Brain microvascular endothelial cell (primary cell): ENCODE results near the gene PIAS1.

Experiments
- DNase-seq: peaks from one replicate; pipeline ENCODE4 v3.0.0-alpha.2; 2020
- H3K27ac ChIP-seq: fragments of 250-450 bp; sonication (Bioruptor Pico); 2 replicates; pipeline ENCODE4 v1.5.1; 2020; ENCODE audit warnings: mild to moderate bottlenecking, moderate library complexity
- H3K27me3 ChIP-seq: fragments of 250-450 bp; sonication (Bioruptor Pico); replicated peaks from 2 replicates; pipeline ENCODE4 v1.5.1; 2020; ENCODE audit warnings: mild to moderate bottlenecking
- H3K36me3 ChIP-seq: fragments of 250-450 bp; sonication (Bioruptor Pico); replicated peaks from 2 replicates; pipeline ENCODE4 v1.5.1; 2020; ENCODE audit warnings: mild to moderate bottlenecking
- H3K4me3 ChIP-seq: 2 replicates; pipeline ENCODE4 v1.5.1; 2011; ENCODE audit warnings: low read depth, mild to moderate bottlenecking, control low read depth, low read length, moderate library complexity
- CTCF ChIP-seq: IDR thresholded peaks from 2 replicates; pipeline ENCODE4 v1.5.1; 2011; ENCODE audit warnings: low read depth, mild to moderate bottlenecking, moderate library complexity, low read length, control low read depth, inconsistent platforms; ENCODE audit errors: missing control alignments
- in situ Hi-C: cut with HindIII; loops from 2 replicates; pipeline ENCODE4 v1.10.0; 2017; ENCODE audit warnings: low sequenced_read_pairs, low pct_ligation_motif_present

PIAS1 gene

GRCh38 chr15:68100194-68100593, 46.1 kb downstream of the PIAS1 start:
- H3K4me3 ChIP-seq, result no peak overlapping the region
- in situ Hi-C loops, result no loop called here
- H3K27me3 ChIP-seq, result no peaks in the 10 kb centered on the region
- TF ChIP-seq CTCF, result no peak
- no peaks in the 10 kb centered on the region for H3K36me3 ChIP-seq
- no peak for DNase-seq
- no peak overlapping the region for H3K27ac ChIP-seq

GRCh38 chr15:68103603-68104002, 49.5 kb downstream of the PIAS1 start:
- in situ Hi-C loops, result no loop called here
- no peak for DNase-seq
- Histone ChIP-seq H3K27ac (no peak overlapping the region), H3K27me3 (no peaks in the 10 kb centered on the region), H3K36me3 (no peaks in the 10 kb centered on the region), H3K4me3 (no peak overlapping the region)
- TF ChIP-seq CTCF, result no peak

GRCh38 chr15:68106656-68107055, 52.5 kb downstream of the PIAS1 start:
- Histone ChIP-seq H3K36me3 (no peaks in the 10 kb centered on the region), H3K27ac (no peak overlapping the region), H3K27me3 (no peaks in the 10 kb centered on the region), H3K4me3 (no peak overlapping the region)
- no peak for TF ChIP-seq CTCF
- in situ Hi-C loops, result no loop called here
- peak; percentile 7 for DNase-seq

- Histone ChIP-seq H3K4me3 (no peak overlapping the region), H3K27me3 (no peaks in the 10 kb centered on the region), H3K27ac (no peak overlapping the region), H3K36me3 (no peaks in the 10 kb centered on the region)
- no peak for TF ChIP-seq CTCF
- in situ Hi-C loops, result no loop called here
- no peak for DNase-seq
Observed at GRCh38 chr15:68107142-68107541, 53.0 kb downstream of the PIAS1 start.

- H3K27me3 ChIP-seq, result no peaks in the 10 kb centered on the region
- in situ Hi-C loops, result no loop called here
- no peaks in the 10 kb centered on the region for H3K36me3 ChIP-seq
- H3K4me3 ChIP-seq, result no peak overlapping the region
- no peak for DNase-seq
- no peak for TF ChIP-seq CTCF
- H3K27ac ChIP-seq, result no peak overlapping the region
Observed at GRCh38 chr15:68112706-68113105, 58.6 kb downstream of the PIAS1 start.

GRCh38 chr15:68113273-68113672, 59.2 kb downstream of the PIAS1 start:
- TF ChIP-seq CTCF, result no peak
- no peak for DNase-seq
- no peak overlapping the region for H3K27ac ChIP-seq

More at GRCh38 chr15:68113273-68113672, 59.2 kb downstream of the PIAS1 start:
- in situ Hi-C loops, result no loop called here
- H3K36me3 ChIP-seq, result no peaks in the 10 kb centered on the region
- H3K27me3 ChIP-seq, result no peaks in the 10 kb centered on the region
- no peak overlapping the region for H3K4me3 ChIP-seq
